Osteocyte (in vitro differentiated cells): ENCODE data around the gene GGT5. TPM values are rescaled to one million over a fixed set of nuclear protein-coding genes. Genes with fewer than 3 reads are reported as not detected.
"Not testable (repeated sequence)": the region's sequence is repeated elsewhere in the genome, so short reads cannot be mapped to it uniquely, and the experiment has no call there.

Experiments used
- DNase-seq: peaks from one replicate; pipeline ENCODE4 v3.0.0; 2021; ENCODE audit warnings: mixed read lengths; ENCODE audit not compliant: unreplicated experiment; ENCODE audit errors: extremely low spot score
- H3K27ac Mint-ChIP-seq: one replicate; pipeline ENCODE4 v1.8.0; 2021; ENCODE audit warnings: mild to moderate bottlenecking, mixed read lengths; ENCODE audit not compliant: unreplicated experiment
- H3K27me3 Mint-ChIP-seq: one replicate; pipeline ENCODE4 v1.8.0; 2021; ENCODE audit warnings: mixed read lengths; ENCODE audit not compliant: unreplicated experiment
- H3K36me3 Mint-ChIP-seq: one replicate; pipeline ENCODE4 v1.8.0; 2021; ENCODE audit warnings: mixed read lengths; ENCODE audit not compliant: unreplicated experiment
- H3K4me1 Mint-ChIP-seq: one replicate; pipeline ENCODE4 v1.8.0; 2021; ENCODE audit warnings: mixed read lengths; ENCODE audit not compliant: unreplicated experiment
- H3K4me3 Mint-ChIP-seq: one replicate; pipeline ENCODE4 v1.8.0; 2021; ENCODE audit warnings: mild to moderate bottlenecking, moderate library complexity, mixed read lengths; ENCODE audit not compliant: unreplicated experiment
- H3K9me3 Mint-ChIP-seq: one replicate; pipeline ENCODE4 v1.8.0; 2021; ENCODE audit warnings: mixed read lengths; ENCODE audit not compliant: unreplicated experiment
- total RNA-seq: library from RNA; stranded (reverse); gene quantifications from 2 replicates; pipeline ENCODE4 v1.2.1, GENCODE V29; 2021
- TF ChIP-seq, protein P1 (sequence below): fragments of 200-600 bp; sonication (generic); IDR thresholded peaks from 2 replicates; pipeline ENCODE4 v1.5.0; 2021; ENCODE audit warnings: antibody characterized with exemption, mild to moderate bottlenecking, moderate library complexity

GGT5 gene
- total RNA-seq, 1 donor from 2014 or later: 136 TPM

- no peak for DNase-seq
- H3K27ac Mint-ChIP-seq: peak overlapping the region; percentile 92
- no peaks in the 10 kb centered on the region for H3K9me3 Mint-ChIP-seq
- H3K27me3 Mint-ChIP-seq: no peaks in the 10 kb centered on the region
- peaks cover 76% of the 10 kb centered on the region for H3K4me1 Mint-ChIP-seq
- TF ChIP-seq, protein P1, sequence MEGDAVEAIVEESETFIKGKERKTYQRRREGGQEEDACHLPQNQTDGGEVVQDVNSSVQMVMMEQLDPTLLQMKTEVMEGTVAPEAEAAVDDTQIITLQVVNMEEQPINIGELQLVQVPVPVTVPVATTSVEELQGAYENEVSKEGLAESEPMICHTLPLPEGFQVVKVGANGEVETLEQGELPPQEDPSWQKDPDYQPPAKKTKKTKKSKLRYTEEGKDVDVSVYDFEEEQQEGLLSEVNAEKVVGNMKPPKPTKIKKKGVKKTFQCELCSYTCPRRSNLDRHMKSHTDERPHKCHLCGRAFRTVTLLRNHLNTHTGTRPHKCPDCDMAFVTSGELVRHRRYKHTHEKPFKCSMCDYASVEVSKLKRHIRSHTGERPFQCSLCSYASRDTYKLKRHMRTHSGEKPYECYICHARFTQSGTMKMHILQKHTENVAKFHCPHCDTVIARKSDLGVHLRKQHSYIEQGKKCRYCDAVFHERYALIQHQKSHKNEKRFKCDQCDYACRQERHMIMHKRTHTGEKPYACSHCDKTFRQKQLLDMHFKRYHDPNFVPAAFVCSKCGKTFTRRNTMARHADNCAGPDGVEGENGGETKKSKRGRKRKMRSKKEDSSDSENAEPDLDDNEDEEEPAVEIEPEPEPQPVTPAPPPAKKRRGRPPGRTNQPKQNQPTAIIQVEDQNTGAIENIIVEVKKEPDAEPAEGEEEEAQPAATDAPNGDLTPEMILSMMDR: no peak
- H3K36me3 Mint-ChIP-seq: peaks cover 2% of the 10 kb centered on the region
- H3K4me3 Mint-ChIP-seq: peak overlapping the region; percentile 46
These were observed 44.2 kb upstream of the GGT5 start for GRCh38 chr22:24289114-24289513.

GRCh38 chr22:24287801-24288200 is 42.9 kb upstream of the GGT5 start:
- not testable (repeated sequence) for DNase-seq, H3K27me3 Mint-ChIP-seq, H3K4me3 Mint-ChIP-seq, H3K9me3 Mint-ChIP-seq, H3K36me3 Mint-ChIP-seq
- peaks cover 81% of the 10 kb centered on the region for H3K4me1 Mint-ChIP-seq
- H3K27ac Mint-ChIP-seq: peak overlapping the region; percentile 83

DNA sequence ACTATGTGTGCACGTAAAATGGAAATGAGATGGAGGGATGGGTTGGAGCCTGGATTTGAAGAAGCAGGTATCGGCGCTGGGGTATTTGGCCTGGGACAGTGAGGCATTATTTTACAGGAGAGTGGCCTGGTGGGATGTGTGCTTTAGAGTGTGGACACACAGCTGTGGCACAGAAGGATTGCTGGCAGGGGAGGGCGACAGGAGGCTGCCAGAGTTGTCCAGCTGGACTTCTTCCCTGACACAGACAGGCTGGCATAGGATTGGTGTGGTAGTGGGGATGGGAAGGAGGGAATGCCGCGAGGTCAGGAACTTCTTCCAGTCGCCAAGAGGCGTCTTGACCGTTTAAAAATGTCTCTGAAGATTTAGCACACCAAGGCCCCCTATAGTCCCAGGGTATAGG is 42.3 kb upstream of the GGT5 start:
- DNase-seq, H3K27me3 Mint-ChIP-seq, H3K9me3 Mint-ChIP-seq, H3K36me3 Mint-ChIP-seq, H3K4me3 Mint-ChIP-seq: not testable (repeated sequence)
- H3K4me1 Mint-ChIP-seq: peaks cover 80% of the 10 kb centered on the region
- peak overlapping the region; percentile 83 for H3K27ac Mint-ChIP-seq

DNA sequence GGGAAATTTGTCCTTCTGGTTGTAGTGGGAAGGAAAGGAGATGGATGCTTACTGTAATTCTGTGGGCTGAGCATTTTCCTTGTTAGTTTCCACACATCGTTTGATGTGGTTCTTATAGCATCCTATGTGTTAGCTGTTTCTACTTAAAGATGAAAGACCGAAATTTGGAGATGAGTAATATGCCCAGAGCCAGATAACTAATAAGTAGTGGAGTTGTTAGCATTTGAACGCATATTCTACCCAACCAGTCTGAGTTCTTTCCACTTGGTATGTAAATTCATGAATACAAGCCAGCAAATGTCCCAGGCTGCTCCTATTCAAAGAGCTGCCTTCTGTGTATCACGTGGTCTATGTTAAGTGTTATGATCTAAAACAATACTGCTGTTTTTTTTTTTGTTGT is 40.4 kb upstream of the GGT5 start:
- Mint-ChIP-seq H3K27me3 (no peaks in the 10 kb centered on the region), H3K9me3 (no peaks in the 10 kb centered on the region), H3K27ac (no peak overlapping the region), H3K36me3 (peaks cover 4% of the 10 kb centered on the region), H3K4me3 (no peak overlapping the region), H3K4me1 (peaks cover 73% of the 10 kb centered on the region)
- no peak for DNase-seq
- TF ChIP-seq, protein P1: no peak

DNA sequence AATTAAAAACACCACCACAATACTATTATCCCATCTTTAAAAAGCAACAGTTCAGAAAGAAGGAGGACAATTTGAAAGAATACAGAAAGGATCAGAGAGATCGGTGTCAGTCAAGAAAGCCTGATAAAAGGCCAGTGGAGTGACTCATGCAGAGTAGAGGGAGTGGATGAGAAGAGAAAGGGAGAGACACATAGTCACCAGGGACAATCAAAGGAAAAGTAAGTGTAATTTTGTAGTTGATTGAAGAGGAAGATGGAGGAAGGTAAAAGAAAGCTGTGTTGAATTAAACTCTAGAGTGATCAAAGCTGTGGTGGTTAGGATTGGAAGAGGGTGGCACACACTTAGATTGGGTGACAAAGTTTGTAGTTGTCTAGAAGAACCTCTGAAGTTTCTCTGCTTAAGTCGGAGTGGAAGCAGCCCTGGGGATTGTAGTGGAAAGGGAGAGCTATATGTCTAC is 39.9 kb upstream of the GGT5 start:
- peak overlapping the region; percentile 5 for H3K27ac Mint-ChIP-seq
- H3K36me3 Mint-ChIP-seq: peaks cover 4% of the 10 kb centered on the region
- DNase-seq: no peak
- no peaks in the 10 kb centered on the region for H3K9me3 Mint-ChIP-seq
- no peaks in the 10 kb centered on the region for H3K27me3 Mint-ChIP-seq
- TF ChIP-seq, protein P1: no peak
- no peak overlapping the region for H3K4me3 Mint-ChIP-seq
- H3K4me1 Mint-ChIP-seq: peaks cover 69% of the 10 kb centered on the region

GRCh38 chr22:24282401-24282800 is 37.5 kb upstream of the GGT5 start:
- H3K27ac Mint-ChIP-seq: no peak overlapping the region
- H3K27me3 Mint-ChIP-seq: no peaks in the 10 kb centered on the region
- DNase-seq: no peak
- H3K9me3 Mint-ChIP-seq: no peaks in the 10 kb centered on the region
- TF ChIP-seq, protein P1: no peak
- H3K36me3 Mint-ChIP-seq: peaks cover 4% of the 10 kb centered on the region
- H3K4me3 Mint-ChIP-seq: no peak overlapping the region
- peaks cover 46% of the 10 kb centered on the region for H3K4me1 Mint-ChIP-seq

DNA sequence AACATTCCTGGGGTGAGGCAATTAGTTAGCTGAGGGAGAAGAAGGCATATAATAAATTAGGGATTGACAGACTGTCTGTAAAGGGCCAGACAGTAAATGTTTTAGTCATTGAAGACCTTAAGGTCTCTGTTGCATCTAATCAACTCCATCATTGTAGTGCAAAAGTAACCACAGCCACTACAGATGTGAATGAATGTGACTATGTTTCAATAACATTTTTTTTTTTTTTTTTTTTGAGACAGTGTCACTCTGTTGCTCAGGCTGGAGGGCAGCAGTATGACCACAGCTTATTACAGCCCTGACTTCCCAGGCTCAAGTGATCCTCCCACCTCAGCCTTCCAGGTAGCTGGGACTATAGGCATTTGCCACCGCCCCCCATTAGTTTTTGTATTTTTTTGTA is 35.5 kb upstream of the GGT5 start:
- not testable (repeated sequence) for H3K27me3 Mint-ChIP-seq, H3K4me3 Mint-ChIP-seq, H3K9me3 Mint-ChIP-seq, H3K36me3 Mint-ChIP-seq, DNase-seq, H3K27ac Mint-ChIP-seq
- H3K4me1 Mint-ChIP-seq: peaks cover 39% of the 10 kb centered on the region
